A673 (cell line): ENCODE results near the gene MAP3K13. TPM values are rescaled to one million over a fixed set of nuclear protein-coding genes. Genes with fewer than 3 reads are reported as not detected.

ENCODE experiments used
- Bru-seq: library from RNA; stranded (reverse); fragments of 400-500 nt; gene quantifications from one replicate; lab custom pipeline; 2021; lab: Mats Ljungman, UMichigan
- BruChase-seq, 2 experiments: library from RNA; stranded (reverse); fragments of 400-500 nt; gene quantifications; one replicate each; lab custom pipeline; 2021; lab: Mats Ljungman, UMichigan
- BruUV-seq: library from RNA; stranded (reverse); fragments of 400-500 nt; replicated peaks from 2 replicates; lab custom pipeline; 2021; lab: Mats Ljungman, UMichigan
- CTCF ChIA-PET: fragments of 300-600 bp; sonication (Branson Sonifier 250); formaldehyde crosslinking; loops from one replicate; lab custom pipeline; 2022; ENCODE audit warnings: antibody characterized with exemption; lab: Charles Lee
- POLR2A ChIA-PET: fragments of 300-600 bp; sonication (Branson Sonifier 250); formaldehyde crosslinking; loops from one replicate; lab custom pipeline; 2022; ENCODE audit warnings: antibody characterized with exemption; ENCODE audit not compliant: low non-redundant PET; lab: Charles Lee
- DNase-seq: peaks from one replicate; pipeline ENCODE4 v3.0.0-alpha.2; 2015; ENCODE audit warnings: low spot score
- H3K27ac ChIP-seq: fragments of 200-600 bp; sonication (generic); 2 replicates; pipeline ENCODE4 v1.5.1; 2016; ENCODE audit warnings: mixed run types, low read depth, mild to moderate bottlenecking, mixed read lengths, antibody characterized with exemption, low read length; ENCODE audit not compliant: poor library complexity, severe bottlenecking
- H3K27me3 ChIP-seq: fragments of 200-600 bp; sonication (generic); replicated peaks from 2 replicates; pipeline ENCODE4 v1.6.1; 2017; ENCODE audit warnings: mixed run types, low read depth, mild to moderate bottlenecking, mixed read lengths, antibody characterized with exemption, low read length; ENCODE audit not compliant: insufficient read depth, poor library complexity
- H3K36me3 ChIP-seq: fragments of 200-600 bp; sonication (generic); 2 replicates; pipeline ENCODE4 v1.6.1; 2016; ENCODE audit warnings: mixed run types, mild to moderate bottlenecking, mixed read lengths, antibody characterized with exemption, low read length; ENCODE audit not compliant: insufficient read depth, poor library complexity, severe bottlenecking
- H3K4me1 ChIP-seq: fragments of 200-600 bp; sonication (generic); 2 replicates; pipeline ENCODE4 v1.6.1; 2017; ENCODE audit warnings: mixed run types, mild to moderate bottlenecking, mixed read lengths, antibody characterized with exemption, low read length; ENCODE audit not compliant: insufficient read depth, poor library complexity, severe bottlenecking
- H3K4me3 ChIP-seq: fragments of 200-600 bp; sonication (generic); 2 replicates; pipeline ENCODE4 v1.5.1; 2016; ENCODE audit warnings: low read depth, mixed run types, mild to moderate bottlenecking, mixed read lengths, low read length; ENCODE audit not compliant: poor library complexity, severe bottlenecking
- H3K9me3 ChIP-seq: fragments of 200-600 bp; sonication (generic); 2 replicates; pipeline ENCODE4 v1.6.1; 2016; ENCODE audit warnings: mixed run types, low read depth, mild to moderate bottlenecking, mixed read lengths, antibody characterized with exemption, low read length; ENCODE audit not compliant: poor library complexity, severe bottlenecking
- CTCF ChIP-seq: fragments of 300-800, 200-600 bp; sonication (generic); conservative IDR thresholded peaks from 2 replicates; pipeline ENCODE4 v1.5.1; 2017; ENCODE audit warnings: low read depth, mild to moderate bottlenecking, antibody characterized with exemption, low read length, moderate library complexity, mixed read lengths
- EZH2 ChIP-seq: fragments of 200-600 bp; sonication (generic); IDR thresholded peaks from 2 replicates; pipeline ENCODE4 v1.6.1; 2017; ENCODE audit warnings: borderline replicate concordance, low read depth, mild to moderate bottlenecking, mixed read lengths, antibody characterized with exemption, low read length; ENCODE audit not compliant: poor library complexity, severe bottlenecking
- intact Hi-C: fragments of 100-400 bp; cut with micrococcal nuclease; formaldehyde crosslinking; loops from one replicate; pipeline ENCODE4 v1.10.0; 2022; ENCODE audit not compliant: unreplicated experiment
- long read RNA-seq: library from polyadenylated mRNA; stranded (forward); transcript quantifications from one replicate; pipeline ENCODE4 v2.0.0, GENCODE V29; 2022
- total RNA-seq: library from RNA; stranded (reverse); gene quantifications from 2 replicates; pipeline ENCODE4 v1.2.3, GENCODE V29; 2021

Gene MAP3K13, protein sequence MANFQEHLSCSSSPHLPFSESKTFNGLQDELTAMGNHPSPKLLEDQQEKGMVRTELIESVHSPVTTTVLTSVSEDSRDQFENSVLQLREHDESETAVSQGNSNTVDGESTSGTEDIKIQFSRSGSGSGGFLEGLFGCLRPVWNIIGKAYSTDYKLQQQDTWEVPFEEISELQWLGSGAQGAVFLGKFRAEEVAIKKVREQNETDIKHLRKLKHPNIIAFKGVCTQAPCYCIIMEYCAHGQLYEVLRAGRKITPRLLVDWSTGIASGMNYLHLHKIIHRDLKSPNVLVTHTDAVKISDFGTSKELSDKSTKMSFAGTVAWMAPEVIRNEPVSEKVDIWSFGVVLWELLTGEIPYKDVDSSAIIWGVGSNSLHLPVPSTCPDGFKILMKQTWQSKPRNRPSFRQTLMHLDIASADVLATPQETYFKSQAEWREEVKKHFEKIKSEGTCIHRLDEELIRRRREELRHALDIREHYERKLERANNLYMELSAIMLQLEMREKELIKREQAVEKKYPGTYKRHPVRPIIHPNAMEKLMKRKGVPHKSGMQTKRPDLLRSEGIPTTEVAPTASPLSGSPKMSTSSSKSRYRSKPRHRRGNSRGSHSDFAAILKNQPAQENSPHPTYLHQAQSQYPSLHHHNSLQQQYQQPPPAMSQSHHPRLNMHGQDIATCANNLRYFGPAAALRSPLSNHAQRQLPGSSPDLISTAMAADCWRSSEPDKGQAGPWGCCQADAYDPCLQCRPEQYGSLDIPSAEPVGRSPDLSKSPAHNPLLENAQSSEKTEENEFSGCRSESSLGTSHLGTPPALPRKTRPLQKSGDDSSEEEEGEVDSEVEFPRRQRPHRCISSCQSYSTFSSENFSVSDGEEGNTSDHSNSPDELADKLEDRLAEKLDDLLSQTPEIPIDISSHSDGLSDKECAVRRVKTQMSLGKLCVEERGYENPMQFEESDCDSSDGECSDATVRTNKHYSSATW
- total RNA-seq, result 26.4 and 26.8 TPM in 2 replicates
- percentile 56 among the genes with signal in this experiment for Bru-seq, nascent RNA
- percentile 63 among the genes with signal in this experiment for BruChase-seq, experiment 1, labeled RNA remaining after a 2-hour chase
- BruChase-seq, experiment 2, labeled RNA remaining after a 6-hour chase, result percentile 68 among the genes with signal in this experiment
- long read RNA-seq, transcript MAP3K13-212 (3 exons, 1,681 nt), result major isoform, 63 of 73 reads
- long read RNA-seq, partial matches to known transcripts, result 2 of 73 reads
- long read RNA-seq, other reads (novel, unspliced or antisense), result 7 of 73 reads

DNA sequence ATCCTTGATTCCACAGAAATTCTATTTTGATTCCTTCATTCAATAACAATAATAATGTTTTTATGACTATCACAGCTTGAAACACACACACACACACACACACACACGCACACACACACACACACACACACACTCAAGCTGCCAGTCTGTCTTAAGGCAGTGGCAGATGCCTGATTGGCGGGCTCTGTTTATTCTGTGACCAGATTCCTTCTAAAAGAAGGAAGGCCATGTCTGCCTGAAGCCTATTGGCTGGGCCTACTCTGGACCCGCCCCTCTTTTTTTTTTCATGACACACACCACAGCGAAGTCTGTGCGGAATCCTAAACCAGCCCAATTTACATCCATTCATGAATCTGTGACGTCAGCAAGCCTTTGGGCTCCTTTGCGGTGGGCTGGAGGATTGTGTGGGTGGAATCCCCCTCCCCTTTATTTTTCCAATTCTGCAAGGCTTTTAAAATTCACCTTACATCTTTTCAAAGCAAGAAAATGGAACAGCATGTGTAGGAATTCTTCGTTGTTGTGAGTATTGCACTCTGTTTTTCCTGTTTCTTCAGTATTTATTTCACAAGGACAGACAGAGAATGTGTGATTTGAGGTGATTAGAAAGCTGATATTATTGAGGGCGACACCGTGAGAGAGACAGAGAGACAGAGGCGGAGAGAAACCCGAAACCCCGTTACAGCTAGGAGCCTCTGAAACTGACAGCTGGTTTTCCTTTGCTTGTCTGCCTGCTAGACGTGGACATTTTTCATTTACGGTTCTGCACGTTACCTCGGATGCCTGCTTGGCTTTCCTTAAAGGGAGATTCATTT, at the start of gene MAP3K13:
Gene MAP3K13, plus strand, starts transcription at position 287 of the 812 bp plus-strand sequence. CDS start 65,446 bp downstream, outside the sequence.
- Histone ChIP-seq H3K4me1 (no peaks in the 10 kb centered on the region), H3K27me3 (peaks cover 18% of the 10 kb centered on the region), H3K36me3 (no peaks in the 10 kb centered on the region), H3K27ac (no peak within 1 kb of the TSS), H3K9me3 (no peaks in the 10 kb centered on the region), H3K4me3 (peak within 1 kb of the TSS; percentile 44)
- POLR2A ChIA-PET, result interaction anchor here (0.6 kb wide), 1 partner anchor 948 kb away, joined by 4 read pairs; no protein-coding TSS in a partner anchor
- no TSS peak for BruUV-seq
- intact Hi-C loops, result no loop called here
- CTCF ChIA-PET, result interaction anchor here (0.7 kb wide), 1 partner anchor 196 kb away, joined by 5 read pairs; no protein-coding TSS in a partner anchor
- peak; percentile 95 for DNase-seq
- TF ChIP-seq CTCF, result no peak
- no peak for TF ChIP-seq EZH2

DNA sequence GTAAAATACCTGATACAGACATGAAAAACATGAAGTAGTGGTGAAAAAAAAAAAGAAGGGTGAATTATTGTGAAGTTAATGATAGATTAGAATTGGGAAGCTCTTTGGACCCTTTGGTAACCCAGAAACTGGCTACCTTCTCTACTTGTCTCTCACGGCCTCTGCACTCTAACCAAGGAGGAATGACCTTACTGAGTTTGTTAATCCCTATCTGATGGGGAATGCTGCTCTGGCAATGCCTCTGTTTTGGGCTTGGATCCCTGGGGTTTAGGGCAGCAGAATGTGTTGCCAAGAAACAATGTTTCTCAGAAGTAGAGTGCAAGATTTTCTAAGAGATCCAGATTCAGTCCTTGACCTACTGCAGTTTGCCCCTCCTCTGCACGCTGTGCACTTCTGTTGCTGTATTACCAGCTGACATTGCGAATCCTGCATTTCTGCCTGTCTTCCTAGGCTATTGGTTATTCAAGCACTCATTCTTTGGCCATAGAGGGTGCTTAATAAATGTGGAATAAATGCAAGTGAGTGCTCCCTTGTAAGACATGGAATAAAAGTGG, 49.2 kb upstream of the MAP3K13 start:
- BruUV-seq, result no TSS peak
- no peak for TF ChIP-seq EZH2
- no peak for TF ChIP-seq CTCF
- no peak for DNase-seq
- H3K9me3 ChIP-seq, result no peaks in the 10 kb centered on the region
- no peaks in the 10 kb centered on the region for H3K36me3 ChIP-seq
- no peaks in the 10 kb centered on the region for H3K27me3 ChIP-seq
- intact Hi-C loops, result no loop called here
- H3K27ac ChIP-seq, result no peak overlapping the region
- no peak overlapping the region for H3K4me3 ChIP-seq
- ChIA-PET POLR2A (no interaction called here), CTCF (no interaction called here)
- no peaks in the 10 kb centered on the region for H3K4me1 ChIP-seq
